GM18861 (cell line): Measurements from ENCODE around the gene SPC25.
"Not testable (repeated sequence)": the region's sequence is repeated elsewhere in the genome, so short reads cannot be mapped to it uniquely, and the experiment has no call there.

Source experiments
- ATAC-seq: cut with Tn5 transposase; IDR thresholded peaks from one replicate; pipeline ENCODE4 v1.9.1; 2021; ENCODE audit not compliant: unreplicated experiment

SPC25 gene, protein sequence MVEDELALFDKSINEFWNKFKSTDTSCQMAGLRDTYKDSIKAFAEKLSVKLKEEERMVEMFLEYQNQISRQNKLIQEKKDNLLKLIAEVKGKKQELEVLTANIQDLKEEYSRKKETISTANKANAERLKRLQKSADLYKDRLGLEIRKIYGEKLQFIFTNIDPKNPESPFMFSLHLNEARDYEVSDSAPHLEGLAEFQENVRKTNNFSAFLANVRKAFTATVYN

DNA sequence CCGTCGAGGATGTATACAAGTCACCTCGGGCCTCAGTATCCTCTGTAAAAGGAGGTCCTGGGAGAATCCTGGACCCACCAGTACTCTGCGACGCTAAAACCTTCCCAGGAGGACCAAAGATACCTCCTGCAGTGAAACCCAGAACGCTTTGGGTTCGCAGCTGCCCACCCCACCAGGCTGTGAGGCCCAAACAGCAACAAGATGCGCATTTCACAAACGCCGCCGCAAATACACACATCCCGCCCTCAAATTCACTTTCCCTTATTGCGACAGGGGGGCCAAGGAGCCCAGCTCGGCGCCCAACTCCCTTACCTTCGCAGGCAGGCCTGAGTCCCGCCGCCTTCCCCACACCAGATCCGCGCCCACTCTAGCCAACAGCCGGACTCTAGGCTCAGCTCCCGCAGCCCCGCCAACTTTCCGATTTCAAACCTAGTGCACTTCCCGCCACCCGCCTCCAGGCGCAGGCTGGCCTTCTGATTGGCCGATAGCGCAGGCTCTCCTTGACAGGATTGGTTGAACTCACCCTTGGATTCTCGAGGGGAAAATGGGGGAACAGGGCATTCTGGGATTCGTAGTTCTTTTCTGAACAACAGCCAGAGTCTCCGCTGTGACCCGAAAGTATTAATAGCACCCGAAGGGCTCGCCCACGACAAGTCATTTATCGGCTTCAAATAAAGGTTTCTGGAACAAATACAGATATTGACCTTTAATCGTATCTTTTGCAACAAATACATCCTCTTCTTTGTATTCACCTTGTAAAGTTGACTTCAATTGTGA lies at the start of gene SPC25:
Gene SPC25, minus strand, starts transcription at position 425 of the 777 bp plus-strand sequence. CDS start 911 bp downstream, outside the sequence.
- peak; percentile 100 for ATAC-seq

DNA sequence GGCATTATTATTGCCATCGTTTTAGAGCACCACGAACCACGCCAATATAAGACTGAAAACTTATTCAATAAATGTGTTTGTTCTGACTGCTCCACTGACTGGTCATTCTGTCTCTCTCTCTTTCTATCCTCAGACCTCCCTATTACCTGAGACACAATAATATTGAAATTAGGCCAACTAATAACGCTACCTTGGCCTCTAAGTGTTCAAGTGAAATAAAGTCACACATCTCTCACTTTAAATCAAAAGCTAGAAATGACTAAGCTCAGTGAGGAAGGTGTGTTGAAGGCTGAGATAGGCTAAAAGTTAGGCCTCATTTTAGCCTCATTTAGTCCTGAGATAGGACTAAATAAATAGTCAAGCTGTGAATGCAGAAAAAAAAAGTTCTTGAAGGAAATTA lies 49.7 kb upstream of the SPC25 start:
- peak; percentile 57 for ATAC-seq

DNA sequence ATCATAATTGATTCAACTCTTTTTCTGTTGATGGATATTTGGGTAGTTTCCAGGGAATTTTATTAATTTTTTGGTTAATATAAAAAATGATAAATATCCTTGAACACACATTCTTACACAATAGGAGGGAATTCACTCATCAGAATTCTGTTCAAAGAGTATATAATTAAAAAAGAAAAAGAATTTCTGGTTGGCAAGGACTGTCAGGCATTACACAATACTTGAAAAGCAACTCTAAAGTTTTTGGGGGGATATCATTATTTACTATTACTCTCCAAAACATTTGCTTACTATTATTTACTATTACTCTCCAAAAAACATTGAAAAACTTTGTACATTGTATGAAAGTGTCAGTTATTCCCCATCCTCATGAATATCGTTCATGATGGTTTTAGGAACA lies 48.8 kb upstream of the SPC25 start:
- no peak for ATAC-seq

DNA sequence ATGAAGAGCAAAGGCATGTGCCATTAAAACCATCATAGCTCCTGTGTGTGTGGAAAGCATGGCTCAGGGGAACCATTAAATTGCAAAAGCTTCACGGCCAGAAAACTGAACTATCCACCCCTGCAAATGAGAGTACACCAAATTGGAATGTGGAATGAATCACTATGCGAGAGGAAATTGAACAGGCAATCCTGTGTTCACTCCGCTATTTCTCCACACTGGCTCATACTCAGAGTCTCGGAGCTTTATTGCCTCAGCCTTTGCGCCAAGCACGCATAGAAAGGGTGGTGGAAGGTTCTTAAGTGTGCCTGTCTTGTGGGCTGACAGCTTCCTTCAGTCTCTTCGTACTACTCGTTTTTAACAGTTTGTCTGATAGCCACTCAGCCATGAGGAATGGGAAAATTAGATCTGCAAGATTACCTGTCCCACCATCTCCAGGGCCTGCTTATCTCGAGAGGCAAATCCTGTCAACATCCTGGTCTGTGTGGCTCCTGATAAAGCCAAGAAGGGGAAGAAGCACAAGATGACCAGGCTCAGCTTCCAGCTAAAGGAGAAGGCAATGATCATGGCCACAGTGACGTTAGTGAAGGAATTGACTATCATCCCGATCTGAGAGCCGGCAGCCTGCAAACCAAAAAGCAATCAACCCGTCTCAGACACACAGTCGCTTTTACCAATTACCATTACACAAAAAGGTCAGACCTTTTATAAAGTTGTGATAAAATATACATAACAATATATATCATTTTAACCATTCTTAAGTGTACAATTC lies 45.8 kb upstream of the SPC25 start:
- ATAC-seq = no peak

DNA sequence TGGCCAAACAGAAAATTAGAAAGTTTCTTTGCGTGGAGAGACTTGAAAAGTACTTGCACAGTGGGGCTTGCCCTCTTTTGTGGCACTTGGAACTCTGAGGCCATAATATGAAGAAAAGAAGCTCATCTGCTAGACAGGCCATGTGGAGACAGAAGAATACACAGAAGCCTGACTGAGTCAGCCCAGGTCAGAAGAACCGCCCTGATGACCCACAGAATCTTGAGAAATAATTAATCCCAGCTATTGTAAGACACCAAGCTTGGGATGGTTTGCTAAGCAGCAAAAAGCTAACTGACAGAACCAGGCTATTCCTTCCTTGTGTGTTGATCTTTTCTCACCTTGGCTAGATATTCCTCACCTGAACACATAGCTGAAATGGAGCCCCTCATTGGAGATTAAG lies 44.6 kb upstream of the SPC25 start:
- ATAC-seq = no peak

DNA sequence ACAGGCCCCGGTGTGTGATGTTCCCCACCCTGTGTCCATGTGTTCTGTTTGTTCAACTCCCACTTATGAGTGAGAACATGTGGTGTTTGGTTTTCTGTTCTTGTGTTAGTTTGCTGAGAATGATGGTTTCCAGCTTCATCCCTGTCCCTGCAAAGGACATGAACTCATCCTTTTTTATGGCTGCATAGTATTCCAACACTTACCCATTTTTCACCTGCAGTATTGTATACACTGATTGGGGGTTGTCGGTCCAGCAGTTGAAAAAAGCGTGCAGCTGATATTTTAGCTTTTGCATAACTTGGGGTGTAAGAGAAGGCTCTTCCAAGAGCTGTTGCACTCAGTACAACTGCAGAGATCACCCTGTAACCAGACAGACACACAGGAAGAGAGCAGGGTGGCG lies 41.9 kb upstream of the SPC25 start:
- not testable (repeated sequence) for ATAC-seq

DNA sequence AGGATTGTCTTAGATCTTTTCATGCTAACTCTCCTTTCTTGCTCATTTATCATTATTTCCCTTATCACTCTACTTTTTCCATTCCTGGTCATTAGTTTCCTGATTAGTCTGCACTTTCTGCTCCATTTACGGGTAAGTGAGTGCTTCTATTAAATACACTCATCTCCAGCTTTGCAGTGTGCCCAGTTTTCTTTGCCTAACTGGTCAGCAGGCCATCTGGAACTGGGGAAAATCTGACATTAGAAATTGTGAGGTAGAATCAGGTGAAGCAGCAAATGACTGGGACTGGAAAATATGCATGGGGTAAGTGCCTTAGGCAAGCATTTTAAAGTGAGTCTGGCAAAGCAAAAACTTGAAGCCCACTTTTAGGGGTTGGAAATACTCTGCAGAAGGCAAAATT lies 40.0 kb upstream of the SPC25 start:
- ATAC-seq = no peak

DNA sequence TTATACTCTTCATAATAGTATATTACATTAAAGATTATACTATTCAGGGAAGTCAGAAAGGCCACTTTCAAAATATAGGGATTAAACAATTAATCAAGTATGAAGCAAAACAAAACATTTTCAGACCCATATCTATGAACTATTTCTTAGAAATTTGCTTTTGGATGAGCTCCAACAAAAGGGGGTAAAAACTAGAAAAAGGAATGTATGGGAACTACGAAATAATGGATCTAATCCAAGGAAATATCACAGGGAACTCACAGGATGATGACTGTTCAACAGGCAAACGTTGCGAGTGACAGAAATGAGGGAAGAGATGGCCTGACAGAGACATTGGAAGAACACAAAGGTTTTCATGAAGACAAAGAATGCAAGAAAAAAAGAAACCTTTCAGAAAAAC lies 38.8 kb upstream of the SPC25 start:
- no peak for ATAC-seq

DNA sequence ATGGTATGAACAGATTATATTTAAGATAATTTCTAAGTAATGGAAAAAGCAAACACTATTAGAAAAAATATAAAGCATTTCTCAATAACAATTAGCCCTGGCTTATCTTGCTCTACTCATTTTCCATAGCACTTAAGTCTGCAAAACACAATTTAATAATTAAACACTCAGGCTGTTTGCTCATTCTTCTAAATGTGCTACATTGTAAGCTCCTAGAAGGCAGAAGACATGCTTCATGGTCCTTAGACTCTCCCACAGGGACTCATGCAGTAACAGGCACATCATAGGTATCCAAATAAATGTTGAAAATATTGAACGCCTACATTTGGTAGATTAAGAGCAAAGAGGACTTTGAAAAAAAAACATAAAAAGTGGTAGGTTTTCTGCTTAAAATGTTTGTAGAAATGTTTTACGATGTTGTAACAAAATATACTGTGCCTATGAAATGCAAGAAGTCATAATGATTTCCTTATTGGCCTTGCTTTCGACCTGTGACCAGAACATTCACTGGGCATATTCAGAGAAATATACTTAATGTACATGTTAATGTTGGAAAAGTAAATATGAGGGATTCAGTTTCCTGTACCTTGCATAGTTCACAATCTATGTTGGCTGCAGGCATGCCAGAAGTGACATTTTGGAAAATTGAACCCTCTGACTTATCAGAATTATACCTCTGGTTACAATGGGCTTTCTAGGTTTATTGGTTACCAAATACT lies 38.0 kb upstream of the SPC25 start:
- ATAC-seq = no peak

DNA sequence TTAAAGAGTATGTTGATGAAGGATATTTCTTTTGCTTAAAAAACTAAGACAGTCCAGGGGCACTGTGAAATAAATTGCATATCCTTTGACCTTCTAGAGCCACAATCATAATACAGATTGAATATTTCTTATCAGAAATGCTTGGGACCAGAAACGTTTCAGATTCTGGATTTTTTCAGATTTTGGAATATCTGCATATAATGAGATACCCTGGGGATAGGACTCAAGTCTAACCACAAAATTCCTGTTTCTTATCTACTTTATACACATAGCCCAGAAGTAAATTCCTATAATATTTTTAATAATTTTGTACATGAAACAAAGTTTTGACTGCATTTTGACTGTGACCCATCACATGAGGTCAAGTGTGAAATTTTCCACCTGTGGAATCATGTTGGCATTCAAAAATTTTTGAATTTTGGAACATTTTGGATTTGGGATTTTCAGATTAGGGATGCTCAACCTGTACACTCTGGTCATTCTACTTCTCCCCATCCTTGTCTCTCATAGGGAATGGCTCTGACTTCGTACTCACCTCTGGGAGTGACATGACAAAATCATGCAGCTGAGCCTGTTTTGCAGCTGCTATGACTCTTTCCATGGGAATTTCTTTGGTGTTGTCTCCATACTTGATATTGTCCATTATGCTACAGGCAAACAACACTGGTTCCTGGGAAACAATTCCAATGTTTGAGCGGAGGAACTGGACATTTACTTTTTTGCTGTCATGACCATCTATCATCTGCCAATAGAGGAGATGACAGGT lies 36.6 kb upstream of the SPC25 start:
- no peak for ATAC-seq

DNA sequence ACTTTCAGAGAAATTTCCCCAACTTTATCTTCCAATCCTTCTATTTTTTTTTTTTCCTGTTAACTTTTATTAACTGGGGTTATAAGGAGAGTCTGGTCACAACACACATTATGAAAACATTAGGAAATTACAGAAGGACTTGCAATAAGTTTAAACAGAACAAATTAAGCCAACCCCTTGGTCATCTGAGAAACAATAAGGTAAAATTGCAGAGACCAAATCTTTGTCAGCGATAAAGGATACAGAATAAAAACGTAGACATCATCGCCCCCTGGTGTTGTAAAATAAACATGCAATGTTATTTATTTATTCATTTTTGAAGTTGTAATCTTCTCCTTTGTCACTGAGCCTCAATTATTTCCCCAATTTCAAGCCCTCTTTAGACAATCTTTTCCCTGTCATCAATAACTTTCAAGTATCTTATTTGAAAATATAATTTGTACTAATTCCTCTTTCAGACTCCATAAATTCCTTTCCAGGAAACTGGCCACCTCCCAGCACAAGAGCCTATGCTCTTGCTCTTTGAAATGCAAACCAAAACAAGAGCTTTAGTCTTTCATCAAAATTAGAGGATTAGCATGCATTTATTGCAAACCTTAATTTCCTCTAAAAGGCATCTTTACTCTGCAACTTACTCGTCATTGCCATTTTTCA lies 30.4 kb upstream of the SPC25 start:
- no peak for ATAC-seq

DNA sequence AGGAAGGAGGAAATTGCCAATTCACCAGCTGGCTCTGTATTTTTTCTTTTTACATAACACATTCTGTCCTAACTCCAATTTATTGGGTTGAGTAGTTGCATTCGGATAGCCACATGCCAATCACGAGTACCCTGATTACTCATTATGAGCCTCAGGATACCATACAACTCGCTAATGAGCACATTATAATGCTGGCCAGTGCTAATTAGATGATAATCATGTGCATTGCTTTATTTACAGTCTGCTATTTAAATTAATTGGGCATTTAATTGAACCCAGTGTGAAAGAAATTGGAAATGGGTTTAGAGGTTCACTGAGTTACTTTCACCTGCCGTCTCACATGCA lies 26.1 kb upstream of the SPC25 start:
- no peak for ATAC-seq

DNA sequence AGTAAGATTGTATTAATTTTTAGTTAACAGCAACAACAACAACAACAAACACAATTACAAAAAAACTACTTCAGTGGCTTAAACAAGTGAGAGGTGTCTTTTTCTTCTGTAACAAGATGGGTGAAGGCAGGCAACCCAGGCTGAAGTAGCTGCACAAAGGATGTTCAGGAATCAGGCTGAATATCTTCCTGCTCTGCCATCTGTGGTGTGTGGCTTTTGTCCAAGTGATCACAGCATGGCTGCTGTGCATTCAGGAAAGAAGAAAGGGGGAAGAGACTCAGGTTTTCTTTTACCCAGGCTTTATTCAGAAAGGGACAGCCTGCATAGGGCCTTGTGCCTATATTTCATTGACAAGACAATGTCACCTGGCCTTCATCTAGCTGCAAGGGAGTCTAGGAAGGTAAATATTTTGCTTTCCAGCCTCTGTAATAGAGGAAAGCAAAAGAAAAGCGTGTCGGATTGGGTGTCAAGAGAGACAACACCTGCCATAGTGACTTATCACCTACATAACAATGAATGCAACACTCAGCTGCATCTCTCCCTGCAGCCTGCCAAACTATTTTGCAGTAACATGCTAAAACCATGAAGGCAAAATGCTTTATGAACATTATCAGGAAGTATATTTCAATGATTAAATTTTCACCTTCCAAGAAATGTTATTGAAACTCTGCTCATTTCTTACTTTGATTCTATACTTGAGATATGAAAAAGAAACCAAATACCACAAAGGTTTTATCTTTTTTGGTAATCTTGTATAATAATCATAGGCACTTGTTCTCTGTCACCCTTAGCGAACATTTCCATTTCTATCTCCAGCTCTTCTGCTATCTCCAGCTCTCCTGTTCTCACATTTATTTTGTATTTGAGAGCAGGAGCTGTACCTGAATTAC lies 25.5 kb upstream of the SPC25 start:
- no peak for ATAC-seq

DNA sequence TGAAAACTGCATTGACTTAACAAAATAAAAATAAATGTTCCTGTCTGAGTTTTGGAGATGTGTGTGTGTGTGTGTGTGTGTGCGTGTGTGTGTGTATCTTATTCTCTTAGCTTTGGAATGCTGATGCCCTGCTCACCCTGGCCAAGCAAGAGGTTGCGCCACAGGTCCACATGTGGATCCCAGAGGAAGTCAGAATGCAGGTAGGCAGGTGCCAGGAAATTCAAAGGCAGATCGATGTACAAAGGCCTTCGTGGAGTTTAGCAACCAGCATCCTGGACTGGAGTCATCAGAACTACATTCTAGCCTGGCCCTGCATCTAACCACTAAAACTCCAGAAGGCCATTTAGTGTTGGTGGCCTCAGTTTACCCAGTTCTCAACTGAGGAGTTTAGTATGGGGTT lies 23.3 kb upstream of the SPC25 start:
- ATAC-seq = no peak

DNA sequence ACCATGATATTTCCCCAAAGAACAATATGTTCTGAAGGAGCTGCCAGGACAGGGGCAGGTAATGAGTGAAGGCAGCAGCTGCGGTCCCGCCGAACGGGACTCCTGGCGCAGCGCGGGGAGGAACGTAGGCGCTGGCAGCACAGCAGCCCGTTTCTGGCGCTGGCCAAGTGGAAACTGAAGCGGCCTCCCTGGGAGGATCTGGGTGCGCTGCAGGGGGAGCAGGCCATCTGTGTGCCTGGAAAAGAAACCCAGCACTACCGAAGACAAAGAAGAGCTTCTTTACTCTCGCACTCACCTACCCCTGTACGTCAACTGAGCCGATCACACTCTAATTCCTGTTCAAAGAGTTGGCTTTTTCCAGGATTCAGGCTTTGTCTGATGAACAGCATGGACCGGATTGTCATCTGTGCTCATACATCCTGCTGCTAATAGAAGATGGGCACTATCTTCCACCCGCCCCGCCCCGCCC lies 22.7 kb upstream of the SPC25 start:
- no peak for ATAC-seq

DNA sequence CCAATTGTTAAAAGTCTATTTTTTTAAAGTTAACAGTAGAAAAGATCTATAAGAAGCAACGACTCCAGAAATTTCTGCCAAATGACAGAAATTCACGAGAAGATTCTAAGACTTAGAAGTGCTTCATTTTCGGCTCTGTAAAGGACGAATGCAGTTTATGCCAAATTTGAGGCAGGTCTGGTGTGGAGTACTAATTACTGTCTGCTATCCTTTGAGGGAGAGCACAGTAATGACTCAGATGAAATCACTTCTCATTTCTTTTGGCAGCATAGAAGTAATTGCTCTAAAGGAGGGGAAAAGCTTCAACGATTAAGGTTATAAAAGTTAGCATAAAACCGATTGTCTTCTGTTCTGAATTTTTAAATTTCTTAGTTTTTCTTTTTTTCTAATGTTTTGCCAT lies 22.2 kb upstream of the SPC25 start:
- ATAC-seq = no peak

DNA sequence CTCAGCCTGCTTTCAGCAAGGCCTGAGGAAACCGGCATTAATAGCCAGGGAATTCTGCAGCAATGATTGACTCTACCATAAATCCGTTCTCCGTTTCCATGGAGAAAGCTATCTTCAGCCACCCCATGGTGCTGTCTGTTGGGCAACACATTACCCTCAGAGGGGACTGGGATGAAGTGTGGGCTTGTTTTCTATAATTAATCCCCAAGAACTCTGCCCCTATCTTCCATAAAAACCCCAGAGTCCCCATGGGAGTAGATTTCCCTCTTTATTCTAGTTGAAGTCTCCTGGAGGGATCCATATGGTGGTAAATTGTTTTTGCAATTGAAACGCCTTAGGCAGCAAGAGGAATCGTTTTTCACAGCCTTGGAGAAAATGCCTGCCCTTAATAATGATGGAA lies 20.1 kb upstream of the SPC25 start:
- ATAC-seq = no peak

DNA sequence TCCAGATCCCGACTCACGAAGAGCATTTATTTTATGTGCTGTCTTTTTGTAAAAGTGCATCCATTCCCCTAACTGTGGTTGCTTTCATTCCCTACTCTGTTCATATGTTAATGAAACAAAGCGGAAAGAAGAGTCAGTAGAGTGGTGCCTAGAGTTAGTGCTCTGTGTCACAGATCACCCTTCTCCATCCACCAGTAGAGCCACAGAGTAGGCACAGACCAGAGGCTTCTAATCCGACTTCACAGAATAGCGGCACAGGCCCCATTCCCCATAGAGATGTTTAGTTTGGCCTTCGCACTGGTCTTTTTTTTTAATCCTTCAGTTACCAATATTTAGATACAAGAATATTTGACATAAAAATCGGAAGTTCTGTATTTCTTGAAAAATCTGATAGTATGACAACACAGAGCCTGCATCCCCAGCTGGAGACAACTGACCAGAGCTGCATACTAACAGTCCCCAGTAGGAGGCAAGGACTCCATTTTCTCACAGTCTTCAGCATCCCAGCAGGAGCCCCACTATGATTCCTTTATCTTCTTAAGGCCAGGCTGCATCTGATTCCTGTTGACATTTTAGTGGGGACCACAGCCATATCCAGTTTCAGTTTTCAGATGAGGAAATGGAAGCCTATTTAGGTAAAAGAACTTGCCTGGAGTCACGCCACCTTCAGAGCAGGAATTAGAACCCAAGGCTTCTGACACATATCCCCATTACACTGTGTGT lies 17.9 kb upstream of the SPC25 start:
- no peak for ATAC-seq
